Measurements from ENCODE around the gene MRPL27.

Gene MRPL27

DNA sequence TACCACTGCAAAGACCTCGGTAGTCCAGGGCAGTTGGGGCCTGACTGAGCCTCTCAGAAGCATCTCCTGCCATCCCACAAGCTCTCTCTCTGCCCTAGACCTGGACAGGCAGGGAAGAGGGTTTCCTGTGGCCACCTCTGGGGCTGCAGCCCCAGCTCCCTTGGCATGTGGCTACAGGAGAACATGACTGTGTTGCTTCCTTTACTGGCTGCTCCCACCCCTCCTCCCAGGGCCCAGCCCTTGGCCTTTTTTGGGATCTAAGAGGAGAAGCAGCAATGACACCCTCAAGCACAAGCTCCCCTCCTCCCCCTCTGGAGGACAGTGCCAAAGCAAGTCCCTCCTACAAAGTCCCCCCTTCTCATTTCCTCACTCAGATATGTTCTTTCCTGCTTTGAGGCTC lies 5.6 kb downstream of the MRPL27 start:
- Histone ChIP-seq H3K9ac (ENCODE audit: low read length) (no peak overlapping the region), H3K4me1 (ENCODE audit: low read length) (peaks cover 10% of the 10 kb centered on the region), H3K9me3 (ENCODE audit: insufficient read depth, low read length) (no peaks in the 10 kb centered on the region), H4K20me1 (ENCODE audit: insufficient read depth, low read length) (peaks cover 4% of the 10 kb centered on the region; the same call in 1 of the 2 replicates), H3K36me3 (replicated peaks; ENCODE audit: low read depth, low read length) (peaks cover 51% of the 10 kb centered on the region), H2AFZ (ENCODE audit: low read depth, low read length) (no peak overlapping the region), H3K79me2 (ENCODE audit: low read length) (peaks cover 18% of the 10 kb centered on the region), H3K4me3 (ENCODE audit: low read length) (no peak overlapping the region), H3K27me3 (ENCODE audit: low read depth, low read length) (no peaks in the 10 kb centered on the region), H3K27ac (ENCODE audit: low read length) (no peak overlapping the region), H3K4me2 (ENCODE audit: low read length) (no peak overlapping the region)
- TF ChIP-seq, protein P1, sequence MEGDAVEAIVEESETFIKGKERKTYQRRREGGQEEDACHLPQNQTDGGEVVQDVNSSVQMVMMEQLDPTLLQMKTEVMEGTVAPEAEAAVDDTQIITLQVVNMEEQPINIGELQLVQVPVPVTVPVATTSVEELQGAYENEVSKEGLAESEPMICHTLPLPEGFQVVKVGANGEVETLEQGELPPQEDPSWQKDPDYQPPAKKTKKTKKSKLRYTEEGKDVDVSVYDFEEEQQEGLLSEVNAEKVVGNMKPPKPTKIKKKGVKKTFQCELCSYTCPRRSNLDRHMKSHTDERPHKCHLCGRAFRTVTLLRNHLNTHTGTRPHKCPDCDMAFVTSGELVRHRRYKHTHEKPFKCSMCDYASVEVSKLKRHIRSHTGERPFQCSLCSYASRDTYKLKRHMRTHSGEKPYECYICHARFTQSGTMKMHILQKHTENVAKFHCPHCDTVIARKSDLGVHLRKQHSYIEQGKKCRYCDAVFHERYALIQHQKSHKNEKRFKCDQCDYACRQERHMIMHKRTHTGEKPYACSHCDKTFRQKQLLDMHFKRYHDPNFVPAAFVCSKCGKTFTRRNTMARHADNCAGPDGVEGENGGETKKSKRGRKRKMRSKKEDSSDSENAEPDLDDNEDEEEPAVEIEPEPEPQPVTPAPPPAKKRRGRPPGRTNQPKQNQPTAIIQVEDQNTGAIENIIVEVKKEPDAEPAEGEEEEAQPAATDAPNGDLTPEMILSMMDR (IDR thresholded peaks at IDR 0.05; ENCODE audit: low read depth, low read length) = no peak
- TF ChIP-seq EZH2phosphoT487 (IDR thresholded peaks at IDR 0.05; ENCODE audit: low read depth) = no peak

DNA sequence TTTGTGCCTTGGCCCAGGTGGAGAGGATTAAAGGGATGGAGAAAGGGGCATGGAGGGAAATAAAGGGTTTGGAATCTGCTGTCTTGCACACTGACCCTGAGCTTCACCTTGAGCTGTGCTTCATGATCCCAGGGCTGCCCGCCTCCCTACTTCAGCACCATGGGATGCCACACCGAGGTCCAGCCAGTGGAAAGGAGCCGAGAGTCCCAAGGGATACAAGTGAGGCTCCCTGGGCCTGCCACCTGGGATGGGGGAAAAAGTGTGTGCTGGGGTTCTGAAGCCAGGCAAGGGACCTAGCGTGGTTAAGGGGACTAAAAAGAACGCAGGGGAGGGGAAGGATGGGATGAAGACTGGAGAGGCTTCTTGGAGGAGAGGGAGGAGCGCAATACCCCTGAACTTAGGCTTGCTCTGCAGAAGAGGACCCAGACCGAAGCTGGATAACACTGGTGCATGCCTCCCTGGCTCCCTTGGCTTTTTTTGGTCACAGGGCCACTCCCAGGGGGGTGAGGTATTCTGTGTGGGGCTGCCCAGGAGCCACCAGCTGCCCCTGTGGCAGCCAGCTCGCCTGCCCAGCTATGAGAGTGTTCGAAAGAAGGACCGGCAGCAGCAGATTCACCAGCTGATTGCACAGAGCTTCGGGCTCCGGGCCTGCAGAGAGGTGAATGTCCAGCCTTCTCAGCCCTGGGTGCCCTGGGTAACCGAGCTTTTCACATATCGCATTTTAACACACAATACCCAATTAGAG lies 7.2 kb downstream of the MRPL27 start:
- Histone ChIP-seq H3K27me3 (ENCODE audit: low read depth, low read length) (no peaks in the 10 kb centered on the region), H3K9me3 (ENCODE audit: insufficient read depth, low read length) (no peaks in the 10 kb centered on the region), H4K20me1 (ENCODE audit: insufficient read depth, low read length) (no peaks in the 10 kb centered on the region; the same call in 1 of the 2 replicates), H3K36me3 (replicated peaks; ENCODE audit: low read depth, low read length) (peaks cover 47% of the 10 kb centered on the region), H3K4me2 (ENCODE audit: low read length) (no peak overlapping the region), H3K79me2 (ENCODE audit: low read length) (peaks cover 2% of the 10 kb centered on the region; the same call in 1 of the 2 replicates), H3K9ac (ENCODE audit: low read length) (no peak overlapping the region), H3K4me3 (ENCODE audit: low read length) (no peak overlapping the region), H2AFZ (ENCODE audit: low read depth, low read length) (no peak overlapping the region), H3K27ac (ENCODE audit: low read length) (no peak overlapping the region), H3K4me1 (ENCODE audit: low read length) (peaks cover 3% of the 10 kb centered on the region; the same call in 1 of the 2 replicates)
- TF ChIP-seq, protein P1 (IDR thresholded peaks at IDR 0.05; ENCODE audit: low read depth, low read length) = no peak
- TF ChIP-seq EZH2phosphoT487 (IDR thresholded peaks at IDR 0.05; ENCODE audit: low read depth) = no peak

DNA sequence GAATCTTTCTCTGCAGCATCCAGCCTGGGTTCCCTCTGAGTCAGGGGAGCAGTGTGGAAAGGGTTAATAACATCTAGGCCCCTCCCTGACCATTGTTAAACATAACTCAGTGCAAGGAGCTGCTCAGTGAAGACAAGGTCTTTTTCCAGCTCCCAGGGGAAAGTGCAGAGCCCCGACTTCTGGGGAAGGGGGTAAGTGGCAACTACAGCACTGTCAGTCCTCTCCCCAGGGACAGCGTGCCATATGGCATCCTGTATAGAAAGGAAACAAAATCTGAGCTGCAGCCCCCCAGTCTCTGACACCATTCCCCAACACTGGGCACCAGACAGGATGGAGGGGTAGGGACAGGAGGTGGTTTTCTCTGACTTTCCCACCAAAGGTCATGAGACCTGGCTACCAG lies 7.8 kb downstream of the MRPL27 start:
- H3K9me3 ChIP-seq (ENCODE audit: insufficient read depth, low read length) = no peaks in the 10 kb centered on the region
- H3K4me2 ChIP-seq (ENCODE audit: low read length) = no peak overlapping the region
- no peak overlapping the region for H3K4me3 ChIP-seq (ENCODE audit: low read length)
- H4K20me1 ChIP-seq (ENCODE audit: insufficient read depth, low read length) = no peaks in the 10 kb centered on the region; the same call in 1 of the 2 replicates
- no peaks in the 10 kb centered on the region for H3K27me3 ChIP-seq (ENCODE audit: low read depth, low read length)
- no peaks in the 10 kb centered on the region for H3K79me2 ChIP-seq (ENCODE audit: low read length)
- H2AFZ ChIP-seq (ENCODE audit: low read depth, low read length) = no peak overlapping the region
- H3K27ac ChIP-seq (ENCODE audit: low read length) = no peak overlapping the region
- no peak overlapping the region for H3K9ac ChIP-seq (ENCODE audit: low read length)
- TF ChIP-seq, protein P1 (IDR thresholded peaks at IDR 0.05; ENCODE audit: low read depth, low read length) = no peak
- no peak for TF ChIP-seq EZH2phosphoT487 (IDR thresholded peaks at IDR 0.05; ENCODE audit: low read depth)
- peaks cover 40% of the 10 kb centered on the region for H3K36me3 ChIP-seq (replicated peaks; ENCODE audit: low read depth, low read length)
- peaks cover 3% of the 10 kb centered on the region; the same call in 1 of the 2 replicates for H3K4me1 ChIP-seq (ENCODE audit: low read length)

DNA sequence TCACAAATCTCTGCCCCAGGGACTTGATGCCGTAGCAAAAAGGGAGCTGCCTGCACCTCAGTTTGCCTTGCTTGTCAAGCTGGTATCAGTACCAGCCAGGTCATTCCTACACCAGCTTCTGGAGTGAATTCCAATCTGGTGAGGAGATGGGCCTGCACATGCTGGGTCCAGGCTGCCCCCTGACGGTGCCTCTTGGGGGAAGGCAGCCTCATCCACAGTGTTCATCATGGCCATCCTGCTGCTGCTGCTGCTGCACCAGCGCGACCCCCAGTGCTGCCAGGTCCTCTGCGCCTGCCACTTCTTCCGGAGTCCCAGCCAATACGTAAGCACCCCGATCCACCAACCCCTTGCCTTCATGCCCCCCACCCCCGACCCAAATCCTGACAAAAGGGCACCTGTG lies 8.3 kb downstream of the MRPL27 start:
- Histone ChIP-seq H3K9ac (ENCODE audit: low read length) (no peak overlapping the region), H3K4me3 (ENCODE audit: low read length) (no peak overlapping the region), H3K4me1 (ENCODE audit: low read length) (peaks cover 3% of the 10 kb centered on the region; the same call in 1 of the 2 replicates), H2AFZ (ENCODE audit: low read depth, low read length) (no peak overlapping the region), H3K27me3 (ENCODE audit: low read depth, low read length) (no peaks in the 10 kb centered on the region), H3K4me2 (ENCODE audit: low read length) (no peak overlapping the region), H3K27ac (ENCODE audit: low read length) (no peak overlapping the region), H4K20me1 (ENCODE audit: insufficient read depth, low read length) (no peaks in the 10 kb centered on the region; the same call in 1 of the 2 replicates), H3K9me3 (ENCODE audit: insufficient read depth, low read length) (no peaks in the 10 kb centered on the region), H3K36me3 (replicated peaks; ENCODE audit: low read depth, low read length) (peaks cover 36% of the 10 kb centered on the region), H3K79me2 (ENCODE audit: low read length) (no peaks in the 10 kb centered on the region)
- TF ChIP-seq, protein P1 (IDR thresholded peaks at IDR 0.05; ENCODE audit: low read depth, low read length) = no peak
- no peak for TF ChIP-seq EZH2phosphoT487 (IDR thresholded peaks at IDR 0.05; ENCODE audit: low read depth)
